Coronary artery (tissue), 2 donors: ENCODE results near the gene EYA2.

Experiments used
- DNase-seq: peaks from one replicate; pipeline ENCODE4 v3.0.0-alpha.2; 2017; ENCODE audit warnings: low spot score
- H3K27ac ChIP-seq, 2 donors: fragments of 200-600 bp; sonication (generic); one replicate each; pipeline ENCODE4 v1.5.1; 2016 to 2019
- H3K4me3 ChIP-seq: fragments of 200-600 bp; sonication (generic); 2 replicates; pipeline ENCODE4 v1.5.1; 2016; ENCODE audit warnings: mild to moderate bottlenecking, moderate library complexity
- TF ChIP-seq, protein P1 (sequence below): fragments of 200-600 bp; sonication (generic); IDR thresholded peaks from one replicate; pipeline ENCODE4 v1.5.1; 2019; ENCODE audit warnings: antibody characterized with exemption

EYA2 gene

DNA sequence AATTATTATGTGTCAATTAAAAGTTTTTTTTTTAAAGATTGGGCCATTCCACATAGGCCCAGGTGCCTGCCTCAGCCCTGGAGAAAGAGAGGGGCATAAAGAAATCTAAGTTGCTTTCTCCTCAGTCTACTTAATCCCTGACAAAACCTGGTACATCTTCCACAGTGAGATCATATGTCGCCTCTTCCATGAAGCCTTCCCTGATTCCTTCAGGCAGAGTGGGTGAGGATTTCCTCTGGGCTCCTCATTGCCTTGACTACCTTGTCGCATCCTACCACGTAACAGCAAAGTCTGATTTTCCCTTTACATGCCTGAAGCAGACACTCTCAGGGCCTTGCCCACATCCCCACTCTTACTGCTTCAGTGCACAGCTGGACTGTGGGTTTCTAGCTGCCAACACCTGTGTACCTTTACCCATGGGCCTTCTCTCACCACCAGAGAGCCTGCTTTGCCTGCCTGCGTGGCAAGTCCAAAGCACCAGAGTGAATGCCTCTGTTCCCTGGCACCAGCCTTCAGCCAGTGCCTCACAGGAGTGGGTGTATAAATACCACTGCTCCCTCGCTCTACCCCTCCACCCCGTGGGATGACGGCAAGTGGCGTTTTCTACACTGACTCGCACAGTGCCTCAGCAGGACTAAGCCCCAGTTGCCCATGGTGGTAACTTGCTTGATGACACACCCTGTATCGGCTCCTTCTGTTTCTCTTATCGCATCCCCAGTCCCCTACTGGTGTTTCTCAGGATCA is 68.0 kb downstream of the EYA2 start:
- H3K27ac ChIP-seq = no peak overlapping the region
- no peak overlapping the region for H3K4me3 ChIP-seq
- TF ChIP-seq, protein P1, sequence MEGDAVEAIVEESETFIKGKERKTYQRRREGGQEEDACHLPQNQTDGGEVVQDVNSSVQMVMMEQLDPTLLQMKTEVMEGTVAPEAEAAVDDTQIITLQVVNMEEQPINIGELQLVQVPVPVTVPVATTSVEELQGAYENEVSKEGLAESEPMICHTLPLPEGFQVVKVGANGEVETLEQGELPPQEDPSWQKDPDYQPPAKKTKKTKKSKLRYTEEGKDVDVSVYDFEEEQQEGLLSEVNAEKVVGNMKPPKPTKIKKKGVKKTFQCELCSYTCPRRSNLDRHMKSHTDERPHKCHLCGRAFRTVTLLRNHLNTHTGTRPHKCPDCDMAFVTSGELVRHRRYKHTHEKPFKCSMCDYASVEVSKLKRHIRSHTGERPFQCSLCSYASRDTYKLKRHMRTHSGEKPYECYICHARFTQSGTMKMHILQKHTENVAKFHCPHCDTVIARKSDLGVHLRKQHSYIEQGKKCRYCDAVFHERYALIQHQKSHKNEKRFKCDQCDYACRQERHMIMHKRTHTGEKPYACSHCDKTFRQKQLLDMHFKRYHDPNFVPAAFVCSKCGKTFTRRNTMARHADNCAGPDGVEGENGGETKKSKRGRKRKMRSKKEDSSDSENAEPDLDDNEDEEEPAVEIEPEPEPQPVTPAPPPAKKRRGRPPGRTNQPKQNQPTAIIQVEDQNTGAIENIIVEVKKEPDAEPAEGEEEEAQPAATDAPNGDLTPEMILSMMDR = no peak
- DNase-seq = no peak

DNA sequence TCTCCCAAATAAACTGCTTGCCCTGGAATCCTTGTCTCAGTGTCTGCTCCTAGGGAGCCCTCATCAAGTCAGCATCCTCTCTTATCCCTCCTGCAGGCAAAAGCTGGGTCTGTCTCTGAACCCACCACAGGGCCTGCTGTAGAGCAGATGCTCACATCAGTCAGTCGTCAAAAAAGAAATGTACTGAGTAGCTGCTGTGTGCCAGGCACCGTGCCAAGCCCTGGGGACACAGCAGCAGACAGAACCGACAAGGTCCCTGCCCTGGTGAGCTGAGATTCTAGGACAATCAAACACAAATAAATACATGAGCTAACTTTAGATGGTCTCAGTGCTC is 68.5 kb downstream of the EYA2 start:
- H3K27ac ChIP-seq = no peak overlapping the region
- TF ChIP-seq, protein P1 = no peak
- no peak overlapping the region for H3K4me3 ChIP-seq
- no peak for DNase-seq

DNA sequence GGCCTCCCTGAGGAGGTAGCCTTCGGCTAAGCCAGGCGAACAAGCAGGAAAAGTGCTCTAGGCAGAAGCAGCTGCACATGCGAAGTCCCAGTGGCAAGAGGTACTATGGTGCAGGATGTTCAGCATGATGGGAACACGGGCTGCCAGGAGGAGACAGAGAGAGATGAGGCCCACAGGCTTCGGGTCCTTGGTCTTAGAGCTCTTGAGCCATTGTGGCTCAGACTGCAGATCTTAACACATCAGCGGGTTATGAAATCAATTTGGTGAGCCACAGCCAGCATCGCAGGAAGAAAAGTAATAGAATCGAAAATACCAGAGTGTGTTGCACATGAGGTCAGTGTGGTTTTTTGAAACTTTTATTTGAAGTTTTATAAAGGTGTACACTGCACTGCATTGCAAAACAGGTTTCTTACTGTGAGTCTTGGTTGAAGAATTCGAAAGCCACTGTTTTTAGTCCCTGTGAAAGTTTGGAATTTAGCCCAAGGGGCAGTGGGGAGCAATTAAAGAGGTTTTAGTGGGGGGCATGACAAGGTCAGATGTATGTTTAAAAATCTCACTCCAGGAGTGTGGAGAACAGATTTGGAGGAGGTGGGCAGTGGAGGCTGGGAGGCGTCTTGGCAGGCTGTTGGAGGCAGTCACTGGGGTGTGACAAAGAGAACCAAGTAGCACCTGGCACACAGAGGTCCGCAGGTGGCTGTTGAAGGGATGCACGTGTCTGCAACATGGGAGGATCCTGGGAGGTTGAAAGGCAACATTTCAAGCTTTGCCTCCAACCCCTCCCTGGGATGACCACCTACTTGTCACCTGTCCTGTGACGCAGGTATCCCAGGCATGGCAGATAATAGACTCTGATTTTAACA is 69.3 kb downstream of the EYA2 start:
- Histone ChIP-seq H3K4me3 (no peak overlapping the region), H3K27ac (no peak overlapping the region)
- DNase-seq = no peak
- TF ChIP-seq, protein P1 = no peak

DNA sequence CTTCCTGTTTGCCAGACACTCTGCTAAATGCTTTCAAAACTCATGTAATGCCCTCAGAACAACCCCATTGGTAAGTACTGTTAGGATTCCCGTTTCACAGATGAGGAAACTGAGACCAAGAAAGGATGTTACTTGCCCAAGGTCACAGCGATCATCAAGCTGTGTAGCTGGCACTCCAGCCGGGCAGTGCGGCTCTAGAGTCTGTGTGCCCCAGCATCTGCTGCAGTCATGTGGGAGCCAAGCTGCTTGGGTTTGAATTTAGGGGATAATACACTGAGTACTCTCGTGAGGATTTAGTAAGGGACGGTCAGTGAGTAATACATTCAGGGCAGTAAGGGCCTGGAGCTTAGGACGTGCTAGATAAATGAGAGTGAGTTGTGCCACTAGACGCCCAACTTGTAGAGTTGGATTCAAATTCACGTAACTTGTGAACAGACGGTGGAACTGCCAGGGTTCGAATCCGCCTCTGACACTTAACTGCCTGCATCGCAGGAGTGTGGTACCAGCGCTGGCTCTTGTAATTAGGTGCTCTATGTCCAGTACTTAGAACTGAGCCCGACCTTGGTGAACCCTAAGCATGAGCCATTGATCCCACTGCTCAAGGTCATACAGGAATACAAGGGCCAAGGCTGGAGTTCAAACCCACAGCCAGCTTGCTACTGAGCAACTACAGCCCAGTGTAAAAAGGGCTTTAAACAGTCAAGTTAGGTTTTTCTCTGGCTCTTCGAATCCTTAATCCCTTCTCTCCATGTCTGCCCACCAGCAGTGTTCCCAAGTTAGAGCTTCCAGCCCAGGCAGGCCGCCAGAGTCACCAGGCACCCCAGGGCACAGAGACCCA is 70.2 kb downstream of the EYA2 start:
- no peak overlapping the region for H3K4me3 ChIP-seq
- no peak overlapping the region for H3K27ac ChIP-seq
- TF ChIP-seq, protein P1 = no peak
- no peak for DNase-seq

DNA sequence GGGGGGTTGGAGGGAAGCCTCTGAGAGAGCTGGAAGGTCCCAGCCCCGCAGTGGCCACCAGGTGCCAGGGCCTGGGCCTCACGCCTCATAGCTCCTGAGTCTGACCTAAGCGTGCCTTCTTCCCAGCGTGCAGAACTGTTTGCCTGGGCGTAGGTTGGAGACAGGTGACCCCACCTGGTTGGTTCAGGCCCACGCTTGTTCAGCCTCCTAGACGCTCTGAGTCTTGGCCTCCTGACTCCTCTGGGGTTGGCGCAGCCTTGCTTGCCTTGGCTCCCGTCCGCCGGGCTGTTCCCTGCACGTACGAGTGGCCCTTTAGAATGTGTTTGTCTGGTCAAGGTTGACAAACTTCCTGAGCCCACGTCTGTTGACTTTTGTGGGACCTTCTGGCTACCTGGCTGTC is 70.8 kb downstream of the EYA2 start:
- DNase-seq = no peak
- no peak overlapping the region for H3K4me3 ChIP-seq
- TF ChIP-seq, protein P1 = no peak
- H3K27ac ChIP-seq = no peak overlapping the region

DNA sequence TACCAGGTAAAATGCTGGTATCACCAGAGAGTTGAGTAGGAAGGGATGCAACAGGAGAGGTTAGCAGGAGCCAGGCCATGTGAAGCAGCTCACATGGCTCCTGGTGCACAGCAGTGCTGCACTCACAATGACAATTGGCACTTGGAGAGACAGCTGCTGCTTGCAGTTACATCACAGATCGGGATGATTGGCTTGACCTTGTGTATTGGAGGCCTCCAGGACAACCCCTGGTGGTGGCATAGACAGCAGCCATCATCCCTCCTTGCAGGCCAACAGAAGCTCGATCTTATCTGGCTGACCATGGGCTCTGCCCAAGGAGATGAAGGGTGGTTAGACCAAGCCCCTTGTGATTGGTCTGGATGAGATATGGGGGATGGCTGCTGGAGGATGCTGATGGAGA is 73.0 kb downstream of the EYA2 start:
- TF ChIP-seq, protein P1 = no peak
- no peak for DNase-seq
- Histone ChIP-seq H3K4me3 (no peak overlapping the region), H3K27ac (no peak overlapping the region)
